Activated CD4-positive, alpha-beta T cell treated with anti-CD3 and anti-CD28 coated beads, Interleukin-2, amount 50 U/mL, for 16 hours (primary cell): ENCODE data around the gene CACNB2.

ENCODE experiments used
- DNase-seq: peaks from one replicate; pipeline ENCODE4 v3.0.0-alpha.2; 2020

CACNB2 gene

GRCh38 chr10:18140149-18140956 lies at the start of gene CACNB2:
Gene CACNB2, plus strand, starts transcription at chr10:18140424.
- no peak for DNase-seq

GRCh38 chr10:18094332-18094731 lies 45.9 kb upstream of the CACNB2 start:
- DNase-seq, result no peak

GRCh38 chr10:18094793-18095192 lies 45.4 kb upstream of the CACNB2 start:
- DNase-seq, result no peak

GRCh38 chr10:18097524-18097923 lies 42.7 kb upstream of the CACNB2 start:
- no peak for DNase-seq

GRCh38 chr10:18098201-18098600 lies 42.0 kb upstream of the CACNB2 start:
- no peak for DNase-seq

- no peak for DNase-seq
Measured at GRCh38 chr10:18099415-18099814, 40.8 kb upstream of the CACNB2 start.

DNA sequence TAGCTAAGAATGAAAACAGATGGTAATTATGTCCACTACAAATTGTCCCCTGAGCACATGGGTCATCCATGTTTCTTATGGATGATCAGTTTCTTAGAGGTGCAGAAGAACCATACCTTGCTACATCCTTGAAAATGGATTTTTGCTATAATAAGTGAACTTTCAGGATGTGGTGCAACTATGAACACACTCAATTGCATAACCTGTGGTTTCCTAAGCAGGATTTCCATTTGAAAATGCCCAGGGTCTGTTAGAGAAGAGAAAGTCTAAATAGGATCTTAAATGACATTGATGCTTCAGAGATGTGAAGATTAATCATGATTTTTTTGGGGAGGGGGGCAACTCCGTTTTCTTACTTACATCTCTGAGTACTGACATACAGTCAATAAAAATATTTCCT lies 39.6 kb upstream of the CACNB2 start:
- DNase-seq, result no peak

DNA sequence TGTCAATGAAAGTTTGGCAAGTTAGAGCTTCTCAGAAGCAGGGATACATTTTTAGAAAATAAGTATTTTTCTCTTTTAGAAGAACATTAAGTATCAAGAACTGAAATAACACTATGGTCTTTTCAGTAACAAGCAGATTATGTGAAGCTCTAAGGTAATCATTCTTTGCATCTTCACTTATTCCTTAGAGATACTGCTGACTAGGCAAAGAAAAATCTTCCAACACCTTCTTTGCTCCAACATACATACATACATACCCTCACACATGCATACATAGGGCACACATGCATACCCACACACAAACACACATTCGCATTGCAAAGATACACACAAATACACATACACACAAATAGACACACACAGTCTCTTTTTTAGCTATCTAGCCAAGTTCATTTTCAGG lies 37.8 kb upstream of the CACNB2 start:
- no peak for DNase-seq

DNA sequence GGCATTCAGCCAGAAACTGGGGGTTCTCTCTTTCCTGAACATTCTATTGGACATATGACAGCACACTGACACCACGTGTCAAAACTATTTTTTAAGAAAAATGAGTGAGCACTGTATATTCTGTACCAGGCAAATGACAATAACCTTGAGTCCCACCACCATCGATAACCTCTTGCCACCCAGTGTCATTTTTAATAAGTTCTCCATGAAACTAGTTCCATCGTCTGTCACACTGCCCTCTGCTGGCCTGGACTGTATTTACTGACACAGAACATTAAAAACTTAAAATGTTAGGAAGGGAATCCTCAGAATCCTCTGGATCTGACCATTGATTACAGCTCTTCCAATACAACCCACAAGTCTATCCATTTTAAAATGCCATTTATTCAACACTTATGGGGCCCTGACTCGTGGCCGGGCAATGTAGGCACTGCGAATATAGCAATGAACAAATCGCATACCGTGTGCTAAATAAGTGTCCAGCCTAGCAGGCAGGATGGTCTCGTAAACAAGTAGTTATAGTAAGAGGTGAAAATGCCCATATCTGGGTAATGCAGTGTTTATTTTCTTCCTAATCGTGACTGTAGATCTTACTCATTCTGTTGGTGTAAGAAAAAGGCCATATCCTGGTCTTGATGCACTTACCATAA lies 35.9 kb upstream of the CACNB2 start:
- DNase-seq, result peak; percentile 35

DNA sequence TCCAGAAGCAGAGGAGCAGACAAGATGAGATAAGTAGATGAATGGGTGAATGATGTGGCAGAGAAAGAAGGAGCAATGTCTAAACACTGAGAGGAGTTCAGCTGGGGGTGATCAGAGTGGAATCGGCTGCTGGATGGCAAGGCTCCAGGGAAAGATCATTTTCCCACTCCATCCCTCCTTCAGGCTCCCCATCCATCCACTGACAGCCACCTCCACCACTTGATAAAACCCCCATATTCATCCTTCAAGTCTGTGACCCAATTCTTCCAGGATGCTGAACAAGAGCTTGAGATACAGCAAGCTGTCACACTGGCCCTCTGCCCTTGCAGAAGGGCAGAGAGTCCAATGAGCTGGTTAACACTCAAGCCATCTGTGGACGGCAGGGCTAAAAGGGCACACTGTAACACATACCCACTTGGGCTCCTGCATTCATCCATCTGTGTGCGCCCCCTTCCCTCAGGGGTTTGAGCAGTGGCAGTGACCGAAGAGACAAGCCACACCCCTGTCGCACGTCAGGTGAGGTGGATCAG lies 30.8 kb upstream of the CACNB2 start:
- DNase-seq, result no peak

GRCh38 chr10:18113881-18114280 lies 26.3 kb upstream of the CACNB2 start:
- DNase-seq, result no peak

GRCh38 chr10:18117276-18117675 lies 22.9 kb upstream of the CACNB2 start:
- DNase-seq, result no peak

DNA sequence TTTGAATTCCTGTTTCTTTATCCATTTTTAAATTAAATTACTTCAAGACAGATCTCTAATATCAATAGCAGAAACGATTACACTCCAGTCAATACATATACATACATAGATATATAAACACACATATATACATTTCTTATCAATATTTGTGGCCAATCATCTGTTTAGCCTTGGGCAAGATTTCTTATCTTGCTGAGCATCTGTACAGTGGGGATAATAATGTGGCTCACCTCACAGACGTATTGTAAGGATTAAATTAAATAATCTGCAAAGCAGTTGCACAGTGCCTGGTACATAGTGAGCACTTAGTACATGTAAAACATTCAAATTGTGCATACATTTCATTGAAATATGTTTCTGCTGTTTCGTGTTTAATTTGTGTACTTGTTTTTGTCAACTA lies 17.5 kb upstream of the CACNB2 start:
- DNase-seq, result no peak

- DNase-seq, result no peak
Measured at GRCh38 chr10:18133046-18133445, 7.2 kb upstream of the CACNB2 start.

DNA sequence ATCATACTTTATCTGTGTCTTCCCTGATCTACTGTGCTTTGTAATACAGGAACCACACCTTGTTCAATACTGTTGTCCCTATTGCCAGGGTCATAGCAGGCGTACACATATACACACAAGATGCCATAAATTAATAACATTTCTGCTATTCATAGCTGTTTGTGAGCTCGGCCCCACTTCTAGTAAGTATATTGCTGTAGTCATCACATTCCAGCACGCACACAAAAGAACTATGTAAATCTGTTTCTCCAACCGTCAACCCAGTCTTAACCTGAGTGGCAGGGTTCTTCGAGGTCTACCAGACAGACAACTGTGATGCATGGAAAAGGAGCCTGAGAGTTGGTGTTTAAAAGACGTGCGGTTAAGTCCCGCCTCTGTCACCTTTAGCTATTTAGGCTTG lies 5.7 kb upstream of the CACNB2 start:
- DNase-seq, result no peak

DNA sequence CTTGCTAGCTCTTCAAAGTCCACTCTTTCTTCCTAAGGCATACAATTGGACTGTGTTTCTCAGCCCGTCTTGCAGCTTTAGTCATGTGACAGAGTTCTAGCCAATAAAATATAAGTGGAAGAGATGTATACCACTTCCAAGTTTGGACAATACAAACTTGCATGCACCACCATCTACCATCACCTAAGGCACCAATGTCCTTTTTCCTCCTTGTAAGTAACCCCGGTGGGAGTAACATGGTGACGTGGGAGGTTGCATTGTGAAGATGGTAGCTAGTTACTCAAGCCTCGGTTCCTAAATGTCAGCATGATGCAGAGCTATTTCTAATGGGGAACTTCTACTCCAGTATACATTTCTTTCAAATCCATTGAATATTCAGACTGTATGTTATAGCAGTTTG lies 5.3 kb upstream of the CACNB2 start:
- DNase-seq, result no peak

DNA sequence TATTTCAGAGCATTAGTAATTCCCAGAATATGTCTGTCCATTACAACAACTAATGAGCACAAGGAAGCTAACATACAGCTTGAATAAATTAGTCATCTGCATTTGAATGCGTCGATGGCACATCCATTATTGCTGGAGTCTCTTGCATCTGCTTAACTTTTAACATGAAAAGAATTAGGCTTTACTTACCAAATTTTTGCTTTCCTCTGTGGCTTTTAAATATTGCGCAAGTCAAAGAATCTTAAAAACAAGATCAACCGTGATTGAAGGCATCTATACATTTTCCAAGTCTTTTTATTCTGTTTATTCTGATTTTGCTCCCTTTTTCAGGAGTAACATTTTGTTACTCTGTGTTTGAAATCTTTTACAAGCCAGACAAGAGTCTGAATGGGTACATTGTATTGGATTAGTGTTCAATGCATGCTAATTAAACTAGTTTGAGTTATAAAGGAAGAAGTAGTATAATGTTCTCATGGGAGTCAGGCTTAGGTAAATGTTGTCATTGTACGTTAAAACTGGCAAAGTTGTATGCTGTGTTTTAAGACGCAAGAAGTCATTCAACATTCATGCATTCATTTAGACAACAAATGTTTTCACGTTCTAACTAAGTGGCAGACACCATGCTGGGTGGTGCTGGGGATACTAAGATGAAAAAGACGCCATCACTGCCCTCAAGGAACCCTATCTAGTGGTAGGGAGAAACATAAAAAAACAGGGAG lies 4.0 kb upstream of the CACNB2 start:
- DNase-seq, result no peak

DNA sequence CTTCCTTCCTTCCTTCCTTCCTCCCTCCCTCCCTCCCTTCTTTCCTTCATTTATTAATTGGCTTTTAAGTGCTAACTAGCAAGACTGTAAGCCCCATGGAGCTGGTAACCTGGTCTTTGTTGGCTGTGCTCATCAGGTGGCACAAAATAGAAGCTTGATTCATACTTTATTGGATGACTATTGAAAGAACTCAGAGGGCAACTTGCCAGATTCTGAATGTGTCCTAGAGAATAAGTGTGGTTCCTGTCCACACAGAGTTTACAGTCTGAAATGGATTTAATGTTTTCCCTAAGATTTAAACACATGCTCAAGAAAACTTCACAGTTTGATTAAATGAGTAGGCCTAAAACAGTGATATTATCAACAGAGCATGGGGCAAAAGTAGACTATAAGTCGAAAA lies 3.1 kb upstream of the CACNB2 start:
- DNase-seq, result no peak

GRCh38 chr10:18140957-18141845 lies 977 bp downstream of the CACNB2 start:
- DNase-seq, result no peak

DNA sequence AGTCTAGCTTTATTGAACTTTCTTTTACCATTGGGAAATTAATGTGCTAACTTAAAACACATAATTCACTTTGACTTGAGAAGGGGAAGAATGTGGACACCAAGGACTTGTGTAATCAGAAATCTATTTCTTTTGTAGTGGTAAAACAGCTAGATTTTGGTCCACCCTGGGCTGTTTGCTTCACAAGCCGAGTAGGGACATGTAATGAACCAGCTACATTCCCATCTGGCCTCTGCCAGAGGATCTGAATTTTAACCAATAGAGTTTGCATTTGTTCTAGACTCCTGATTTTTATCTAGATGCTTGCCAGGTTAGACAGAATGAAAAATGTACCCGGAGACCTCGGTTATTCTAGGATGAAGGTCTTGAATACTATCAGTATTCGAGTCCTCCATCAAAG lies 1.9 kb downstream of the CACNB2 start:
- DNase-seq, result no peak

- no peak for DNase-seq
Measured at GRCh38 chr10:18144396-18144795, 4.2 kb downstream of the CACNB2 start.

- DNase-seq, result no peak
Measured at GRCh38 chr10:18144928-18145327, 4.7 kb downstream of the CACNB2 start.

GRCh38 chr10:18145652-18146051 lies 5.4 kb downstream of the CACNB2 start:
- DNase-seq, result no peak
